CD4-positive, alpha-beta T cell treated with Interleukin-4 for 1 hour (primary cell): Measurements from ENCODE around the gene NYAP1.
A peak's percentile ranks its signal among the peaks of the same experiment; 100 is the strongest.
"Not testable (repeated sequence)": the region's sequence is repeated elsewhere in the genome, so short reads cannot be mapped to it uniquely, and the experiment has no call there.

Source experiments
- DNase-seq, 2 donors: peaks; one replicate each; pipeline ENCODE4 v3.0.0-alpha.2; 2020 to 2022

Gene NYAP1

GRCh38 chr7:100483722-100484672 is at the start of gene NYAP1:
TSS of gene NYAP1 (plus strand) at chr7:100483927. CDS start at chr7:100485312, 1,385 bp downstream.
- peak; percentile 59 to 67 for DNase-seq

GRCh38 chr7:100434297-100435144 is 49.2 kb upstream of the NYAP1 start:
- DNase-seq: peak in 1 of 2 donors; percentile 23

- peak; percentile 44 to 57 for DNase-seq
Measured at GRCh38 chr7:100435401-100436304, 48.1 kb upstream of the NYAP1 start.

GRCh38 chr7:100437150-100438100 is 46.3 kb upstream of the NYAP1 start:
- DNase-seq: no peak

- no peak for DNase-seq
Measured at GRCh38 chr7:100438172-100438571, 45.6 kb upstream of the NYAP1 start.

GRCh38 chr7:100438731-100439130 is 45.0 kb upstream of the NYAP1 start:
- DNase-seq: not testable (repeated sequence)

GRCh38 chr7:100439244-100439643 is 44.5 kb upstream of the NYAP1 start:
- not testable (repeated sequence) for DNase-seq

- no peak for DNase-seq
Measured at GRCh38 chr7:100441641-100442535, 41.8 kb upstream of the NYAP1 start.

- DNase-seq: no peak
Measured at GRCh38 chr7:100443096-100443840, 40.5 kb upstream of the NYAP1 start.

GRCh38 chr7:100444311-100445278 is 39.1 kb upstream of the NYAP1 start:
- peak in 1 of 2 donors; percentile 49 for DNase-seq

GRCh38 chr7:100446040-100446439 is 37.7 kb upstream of the NYAP1 start:
- DNase-seq: no peak

- not testable (repeated sequence) for DNase-seq
Measured at GRCh38 chr7:100447363-100447762, 36.4 kb upstream of the NYAP1 start.

- DNase-seq: no peak
Measured at GRCh38 chr7:100449190-100449795, 34.4 kb upstream of the NYAP1 start.

- no peak for DNase-seq
Measured at GRCh38 chr7:100452513-100452912, 31.2 kb upstream of the NYAP1 start.

- DNase-seq: not testable (repeated sequence)
Measured at GRCh38 chr7:100453854-100454253, 29.9 kb upstream of the NYAP1 start.

- DNase-seq: no peak
Measured at GRCh38 chr7:100455206-100455605, 28.5 kb upstream of the NYAP1 start.

GRCh38 chr7:100456562-100456961 is 27.2 kb upstream of the NYAP1 start:
- no peak for DNase-seq

GRCh38 chr7:100457033-100457432 is 26.7 kb upstream of the NYAP1 start:
- no peak for DNase-seq
